Left lobe of liver (tissue), 2 donors: ENCODE results near the gene SMIM41. TPM values are rescaled to one million over a fixed set of nuclear protein-coding genes. Genes with fewer than 3 reads are reported as not detected.

Experiments
- ATAC-seq: fragments of 200-7000 bp; cut with Tn5 transposase; one replicate; pipeline ENCODE4 v1.9.1; 2020; ENCODE audit warnings: mild to moderate bottlenecking, moderate library complexity
- DNase-seq: peaks from one replicate; pipeline ENCODE4 v3.0.0-alpha.2; 2020; ENCODE audit warnings: low spot score
- total RNA-seq: library from RNA; stranded (reverse); gene quantifications from one replicate; pipeline ENCODE4 v1.2.1, GENCODE V29; 2021
- donor health status: DM: no; HTN: no; CAD: no; lungs with moderate emphysema.
- donor health status: DM: no; HTN: yes; CAD: no.

SMIM41 gene
- total RNA-seq, 1 donor from 2014 or later = not detected

GRCh38 chr12:52062167-52063081 lies 17.1 kb upstream of the SMIM41 start:
- ATAC-seq = no peak
- DNase-seq = no peak

GRCh38 chr12:52063082-52063924 lies 16.2 kb upstream of the SMIM41 start:
- DNase-seq (no peak), ATAC-seq (no peak)

- no peak for ATAC-seq
- DNase-seq = no peak
These were observed 15.4 kb upstream of the SMIM41 start for GRCh38 chr12:52063981-52064649.

- no peak for DNase-seq
- ATAC-seq = no peak
These were observed 13.0 kb upstream of the SMIM41 start for GRCh38 chr12:52066346-52067080.

GRCh38 chr12:52067081-52067374 lies 12.5 kb upstream of the SMIM41 start:
- ATAC-seq = no peak
- DNase-seq = no peak

GRCh38 chr12:52069327-52070184 lies 9.9 kb upstream of the SMIM41 start, which contains the start of gene ATG101:
TSS of gene ATG101 (plus strand) at chr12:52069978. CDS start at chr12:52073651, 3,673 bp downstream.
- peak; percentile 97 for ATAC-seq
- peak; percentile 90 for DNase-seq

GRCh38 chr12:52070185-52070925 lies 9.1 kb upstream of the SMIM41 start:
- peak; percentile 53 for ATAC-seq
- no peak for DNase-seq

- ATAC-seq = no peak
- no peak for DNase-seq
These were observed 5.7 kb upstream of the SMIM41 start for GRCh38 chr12:52073531-52074381.

- no peak for ATAC-seq
These were observed 4.4 kb upstream of the SMIM41 start for GRCh38 chr12:52074971-52075724.

GRCh38 chr12:52076811-52077210 lies 2.7 kb upstream of the SMIM41 start:
- DNase-seq = no peak
- ATAC-seq = no peak

More at GRCh38 chr12:52074971-52075724, 4.4 kb upstream of the SMIM41 start:
- DNase-seq = no peak

- DNase-seq = no peak
- no peak for ATAC-seq
These were observed 1.2 kb upstream of the SMIM41 start for GRCh38 chr12:52078276-52078675.

- DNase-seq (no peak), ATAC-seq (no peak)
These were observed 1.1 kb downstream of the SMIM41 start for GRCh38 chr12:52080403-52081251.

GRCh38 chr12:52081263-52081733 lies 1.8 kb downstream of the SMIM41 start:
- DNase-seq (no peak), ATAC-seq (peak; percentile 45)

GRCh38 chr12:52082026-52082668 lies 2.6 kb downstream of the SMIM41 start:
- DNase-seq = peak; percentile 74
- peak; percentile 71 for ATAC-seq

- ATAC-seq = no peak
These were observed 3.1 kb downstream of the SMIM41 start for GRCh38 chr12:52082669-52082987.

More at GRCh38 chr12:52082669-52082987, 3.1 kb downstream of the SMIM41 start:
- no peak for DNase-seq
